ENCODE data around the gene PITPNM1.

Gene PITPNM1

DNA sequence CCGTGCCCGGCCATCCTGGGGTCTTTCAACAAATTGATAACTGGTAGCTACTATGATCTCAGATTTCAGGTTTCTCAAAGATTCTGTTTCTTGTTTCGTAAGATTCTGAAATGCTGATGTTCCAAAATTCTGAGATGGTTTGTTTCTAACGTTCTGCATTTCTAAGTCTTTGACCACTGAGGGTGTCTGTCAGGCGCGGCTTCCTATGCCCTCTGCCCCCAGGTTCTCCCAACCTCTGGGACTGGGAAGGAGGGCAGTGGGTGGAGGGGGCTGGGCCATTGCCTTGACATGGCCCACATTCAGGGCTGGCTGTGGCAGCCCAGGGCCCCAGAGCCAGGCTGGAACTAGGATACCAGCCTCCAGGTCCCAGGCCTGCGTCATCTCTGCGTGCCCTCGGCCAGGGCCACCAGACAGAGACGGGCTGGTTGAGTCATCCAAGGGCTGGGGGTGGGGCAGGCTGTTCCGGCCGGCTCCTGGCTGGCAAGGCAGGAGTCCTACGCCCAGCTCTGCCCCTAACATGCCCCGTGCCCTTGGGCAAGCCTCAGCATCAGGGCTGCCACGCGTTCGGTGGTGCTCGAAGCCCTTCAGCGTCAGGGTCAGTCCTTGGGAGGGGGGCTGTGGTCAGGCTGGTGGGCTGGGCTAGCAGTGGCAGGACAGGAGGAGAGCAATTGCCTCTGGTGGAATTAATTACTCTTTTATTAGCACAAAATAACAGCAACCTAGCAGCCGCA lies 41.3 kb downstream of the PITPNM1 start:
- DNase-seq, result no peak

DNA sequence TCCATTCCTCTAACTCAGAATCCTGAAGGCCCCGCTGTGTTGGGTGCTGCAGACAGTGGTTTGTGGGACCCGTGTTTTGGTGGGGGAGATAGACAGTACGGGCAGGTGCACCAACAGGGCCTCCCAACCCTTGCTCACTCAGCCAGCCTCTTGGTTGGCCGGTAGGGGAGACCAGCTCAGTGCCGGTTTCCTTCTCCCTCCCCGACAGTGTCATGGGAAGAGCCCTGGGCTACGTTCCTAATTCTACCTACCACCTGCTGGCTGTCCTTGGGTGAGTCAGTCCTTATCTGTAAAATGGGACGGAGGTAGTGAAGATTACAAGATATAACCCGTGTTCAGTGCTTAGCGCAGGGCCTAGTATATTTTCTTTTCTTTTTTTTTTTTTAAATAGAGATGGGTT lies 42.0 kb downstream of the PITPNM1 start:
- DNase-seq, result no peak

DNA sequence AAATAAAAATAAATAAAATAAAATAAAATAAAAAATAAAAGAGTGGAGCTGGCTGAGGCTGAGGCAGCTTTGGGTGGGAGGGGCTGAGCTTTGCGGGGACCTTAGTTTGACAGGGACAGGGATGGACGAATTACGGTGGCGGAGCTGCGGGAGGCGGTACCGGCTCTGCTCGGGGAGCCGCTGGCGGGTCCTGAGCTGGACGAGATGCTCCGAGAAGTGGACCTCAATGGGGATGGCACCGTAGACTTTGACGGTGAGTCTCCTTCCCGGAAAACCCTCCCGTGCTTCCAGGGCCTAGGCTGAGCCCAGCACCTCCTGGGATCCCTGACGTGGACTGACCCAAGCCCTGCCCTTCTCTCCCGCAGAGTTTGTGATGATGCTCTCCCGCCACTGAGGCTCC lies 46.9 kb downstream of the PITPNM1 start:
- DNase-seq, result no peak

DNA sequence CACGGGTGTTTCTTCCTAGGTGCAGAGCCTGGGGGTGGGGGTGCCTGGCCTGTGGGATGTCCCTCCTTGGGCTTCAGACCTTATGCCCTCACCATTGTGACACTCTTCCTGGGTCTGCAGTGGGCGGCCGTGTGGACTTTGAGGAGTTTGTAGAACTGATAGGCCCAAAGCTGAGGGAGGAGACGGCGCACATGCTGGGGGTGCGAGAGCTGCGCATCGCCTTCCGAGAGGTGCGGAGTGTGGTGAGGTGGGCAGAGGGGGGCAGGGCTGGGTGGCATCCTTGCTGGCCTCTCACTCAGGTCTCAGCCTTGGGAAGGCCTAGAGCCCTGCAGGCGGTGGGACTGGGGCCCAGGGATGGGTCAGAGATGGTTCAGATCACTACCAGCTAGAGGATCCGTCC lies 47.7 kb downstream of the PITPNM1 start:
- no peak for DNase-seq

DNA sequence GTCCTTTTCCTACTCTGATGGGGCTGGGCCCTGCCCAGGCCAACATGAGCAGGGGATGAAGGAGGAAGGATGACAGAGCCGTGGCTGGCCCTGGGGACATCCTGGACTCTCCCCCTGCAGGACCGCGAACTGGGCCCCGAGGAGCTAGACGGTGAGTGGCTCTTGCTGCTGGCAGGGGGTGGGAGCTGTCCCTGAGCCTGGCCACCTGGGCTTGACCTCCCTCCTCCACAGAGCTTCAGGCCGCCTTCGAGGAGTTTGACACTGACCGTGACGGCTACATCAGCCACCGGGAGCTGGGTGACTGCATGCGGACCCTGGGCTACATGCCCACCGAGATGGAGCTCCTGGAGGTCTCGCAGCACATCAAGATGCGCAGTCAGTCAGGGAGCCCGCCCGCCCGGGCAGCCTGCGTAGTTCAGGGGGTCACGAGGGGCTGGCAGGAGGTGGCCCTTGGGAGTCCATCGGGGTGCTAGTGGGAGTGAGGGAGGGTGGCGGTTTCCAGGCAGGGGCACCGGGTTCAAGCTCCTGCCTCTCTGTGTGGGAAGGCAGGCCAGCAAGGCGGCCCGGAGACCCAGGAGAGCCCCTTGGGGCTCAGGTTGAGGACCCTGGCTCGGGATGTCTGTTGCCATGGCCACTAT lies 49.0 kb downstream of the PITPNM1 start:
- DNase-seq, result no peak

DNA sequence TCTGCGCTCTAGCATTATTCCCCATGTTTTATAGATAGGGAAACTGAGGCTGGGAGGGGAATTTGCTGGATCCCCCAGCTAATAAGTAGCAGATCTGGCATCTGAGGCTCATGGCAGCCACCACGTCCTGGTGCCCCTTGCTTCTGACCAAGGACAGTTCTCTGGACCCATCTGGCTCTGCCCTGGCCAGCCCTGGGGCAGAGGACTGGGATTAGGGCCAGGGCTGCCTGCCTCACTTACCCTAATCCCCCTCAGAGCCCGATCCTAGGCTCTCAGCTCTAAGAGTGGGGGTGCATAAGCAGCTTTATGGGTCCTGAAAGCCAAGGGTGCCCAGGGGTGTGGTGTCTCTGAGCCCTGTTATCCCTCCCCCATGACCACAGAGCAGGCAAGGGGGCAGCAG lies 50.1 kb downstream of the PITPNM1 start, which contains the start of gene CABP4:
CABP4 (plus strand) TSS at position 301 of the 400 bp plus-strand sequence; CDS start at position 371, 70 bp downstream.
- no peak for DNase-seq

DNA sequence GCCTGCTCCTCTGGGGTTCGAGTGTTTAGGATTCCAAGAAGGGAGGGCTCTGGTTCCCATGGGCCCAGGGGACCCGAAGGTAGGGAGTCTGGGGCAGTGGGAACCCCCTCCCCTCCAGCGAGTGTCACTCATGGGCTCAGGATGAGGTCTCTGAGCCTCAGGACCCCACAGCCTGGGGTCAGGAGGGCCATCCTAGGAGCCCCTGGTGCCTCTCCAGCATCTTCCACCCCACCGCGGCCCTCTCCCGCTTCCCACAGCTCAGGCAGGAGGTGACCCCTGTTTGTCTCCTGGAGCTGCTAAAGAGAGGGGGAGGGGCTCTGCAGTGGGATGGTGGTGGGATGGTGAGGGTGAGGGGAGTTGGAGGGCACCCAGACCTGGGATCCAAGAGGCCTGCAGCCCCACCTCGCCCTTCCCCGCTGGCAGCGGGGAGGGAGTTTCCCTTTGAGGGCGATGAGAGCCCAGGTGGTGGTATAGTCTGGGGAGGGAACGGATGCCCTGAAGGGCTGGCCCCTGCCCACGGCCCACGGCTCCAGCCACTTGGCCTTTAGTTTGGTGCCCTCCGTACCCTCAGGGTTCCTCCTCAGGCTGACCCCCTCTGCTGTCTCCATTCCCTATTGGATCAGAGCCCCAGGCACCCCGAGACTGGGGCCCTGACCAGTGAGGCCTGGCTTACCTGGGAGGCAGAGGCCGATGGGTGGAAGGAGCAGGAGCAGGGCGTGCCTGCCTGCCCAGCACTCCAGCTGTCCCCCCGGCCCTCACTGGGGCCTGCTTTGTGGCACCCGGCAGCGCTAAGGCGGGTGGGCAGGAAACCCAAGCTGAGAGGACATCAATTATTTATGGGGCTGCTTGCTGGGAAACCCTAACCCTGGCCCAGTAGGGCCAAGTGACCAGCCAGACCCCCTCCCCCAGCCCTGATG lies 51.1 kb downstream of the PITPNM1 start:
- no peak for DNase-seq

DNA sequence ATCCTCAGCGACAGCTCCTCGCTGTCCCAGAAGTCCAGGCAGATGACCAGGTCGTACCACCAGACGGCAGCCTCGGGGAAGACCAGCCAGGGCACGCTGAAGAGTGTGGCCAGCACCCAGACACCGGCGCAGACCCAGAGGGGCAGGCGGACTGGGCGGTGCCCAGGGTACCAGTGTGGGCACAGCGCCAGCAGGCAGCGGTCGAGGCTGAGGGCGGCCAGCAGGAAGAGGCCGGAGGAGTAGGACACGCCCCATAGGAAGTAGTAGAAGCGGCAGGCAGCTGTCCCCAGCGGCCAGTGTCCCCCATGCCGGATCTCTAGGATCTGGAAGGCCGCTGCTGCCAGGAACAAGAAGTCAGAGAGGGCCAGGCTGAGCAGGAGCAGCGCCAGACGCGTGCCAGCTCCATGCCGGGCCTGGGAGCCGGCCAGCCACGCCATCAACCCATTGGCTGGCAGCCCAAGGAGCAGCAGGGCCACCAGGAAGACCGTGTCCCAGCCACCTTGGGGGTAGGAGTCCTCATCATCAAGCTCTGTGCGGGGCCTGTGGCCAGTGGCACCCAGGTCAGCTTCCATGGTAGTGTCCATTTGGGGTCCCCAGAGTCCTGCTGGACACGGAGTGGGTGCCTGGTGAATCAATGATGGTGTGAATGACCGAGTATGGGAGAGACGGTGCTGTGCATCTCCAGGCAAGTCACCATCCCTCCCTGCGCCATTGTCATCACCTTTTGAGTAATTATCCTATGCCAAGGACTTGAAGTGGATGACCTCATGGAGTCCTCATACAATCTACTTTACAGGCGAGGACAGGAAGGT lies 52.8 kb downstream of the PITPNM1 start, which contains the start of gene GPR152:
GPR152 (minus strand) TSS at position 589 of the 812 bp plus-strand sequence; CDS start at position 584, 5 bp downstream.
- no peak for DNase-seq

DNA sequence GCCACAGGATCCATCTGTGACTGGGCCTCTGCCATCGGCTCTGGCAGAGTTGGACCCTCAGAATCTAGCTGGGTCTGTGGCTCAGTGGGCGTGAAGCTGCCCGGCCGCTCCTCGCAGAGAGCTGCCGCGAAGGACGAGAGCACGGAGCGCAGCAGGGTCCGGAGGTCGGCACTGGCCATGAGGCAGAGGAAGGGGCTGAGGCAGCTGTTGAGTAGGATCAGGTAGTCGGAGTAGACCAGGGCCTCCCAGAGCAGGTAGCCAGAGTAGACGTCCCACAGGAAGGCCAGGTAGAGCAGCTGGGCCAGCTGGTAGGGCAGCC lies 53.5 kb downstream of the PITPNM1 start:
- DNase-seq, result no peak

DNA sequence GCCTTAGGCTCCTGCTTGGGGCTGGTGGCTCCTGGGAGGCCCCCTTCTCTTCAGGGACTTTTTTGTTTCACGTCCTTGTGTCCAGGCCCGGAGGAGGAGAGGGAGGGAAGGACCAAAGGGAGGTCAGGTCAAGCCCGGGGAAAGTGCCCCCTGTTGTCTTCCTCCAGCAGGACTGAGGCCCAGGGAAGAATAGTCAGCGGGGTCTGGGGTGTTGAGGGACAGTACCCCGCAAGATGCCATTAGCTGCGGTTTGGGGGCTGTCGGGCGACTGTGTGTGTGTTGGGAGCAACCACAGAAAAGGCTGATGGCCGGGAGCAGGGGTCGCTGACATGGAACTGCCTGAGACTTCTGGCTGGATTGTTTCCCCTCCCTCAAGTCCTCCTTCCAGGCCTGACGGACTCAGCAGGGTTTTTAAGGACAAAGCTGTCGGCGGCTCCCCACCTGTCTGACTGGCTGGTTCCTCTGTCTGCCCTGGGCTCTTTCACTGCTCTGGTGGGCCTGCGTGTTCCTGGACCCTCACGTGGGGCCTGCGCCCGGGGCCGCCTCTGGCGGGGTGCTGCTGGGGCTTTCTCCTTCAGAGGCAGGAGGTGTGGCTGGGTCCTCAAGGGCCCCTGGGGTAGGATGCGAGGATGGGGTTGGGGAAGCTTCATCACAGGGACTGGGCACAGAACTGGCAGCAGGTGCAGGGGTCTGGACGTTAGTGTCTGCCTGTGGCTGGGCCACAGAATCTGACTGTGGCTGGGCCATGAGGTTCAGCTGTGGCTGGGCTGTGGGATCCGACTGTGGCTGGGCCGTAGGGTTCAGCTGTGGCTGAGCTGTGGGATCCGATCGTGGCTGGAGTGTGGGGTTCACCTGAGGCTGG lies 54.1 kb downstream of the PITPNM1 start:
- no peak for DNase-seq

DNA sequence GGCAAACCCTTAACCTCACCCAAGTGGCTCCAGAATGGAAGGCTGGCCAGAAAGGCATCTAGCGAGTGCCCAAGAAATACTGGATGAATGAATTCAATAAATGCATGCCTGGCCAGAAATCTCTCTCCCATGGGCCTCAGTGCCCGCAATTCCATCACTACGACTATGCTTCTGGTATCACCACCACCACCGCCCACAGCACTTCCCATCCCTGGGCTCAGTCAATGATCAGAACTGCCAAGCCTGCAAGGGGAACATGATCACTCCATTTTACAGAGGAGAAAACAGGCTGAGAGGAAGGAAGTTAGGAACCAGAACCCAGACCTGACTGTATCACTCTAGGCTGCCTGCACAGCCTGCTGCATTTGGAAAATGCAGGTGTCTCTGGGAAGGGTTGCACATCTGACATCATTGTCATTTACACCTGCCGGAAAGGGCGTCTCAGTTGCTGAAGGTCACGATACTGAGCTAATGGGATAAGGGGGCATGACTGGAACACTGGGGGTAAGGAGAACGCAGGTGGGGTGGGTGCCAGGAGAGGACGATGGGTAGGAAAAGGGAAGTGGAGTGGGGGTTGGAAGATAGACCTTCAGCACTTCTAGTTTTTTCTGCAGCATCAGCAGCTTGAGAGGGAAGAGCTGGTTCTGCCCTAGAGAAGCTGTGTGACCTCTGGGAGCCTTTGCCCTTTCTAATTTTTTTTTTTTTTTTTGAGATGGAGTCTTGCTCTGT lies 55.9 kb downstream of the PITPNM1 start:
- no peak for DNase-seq

DNA sequence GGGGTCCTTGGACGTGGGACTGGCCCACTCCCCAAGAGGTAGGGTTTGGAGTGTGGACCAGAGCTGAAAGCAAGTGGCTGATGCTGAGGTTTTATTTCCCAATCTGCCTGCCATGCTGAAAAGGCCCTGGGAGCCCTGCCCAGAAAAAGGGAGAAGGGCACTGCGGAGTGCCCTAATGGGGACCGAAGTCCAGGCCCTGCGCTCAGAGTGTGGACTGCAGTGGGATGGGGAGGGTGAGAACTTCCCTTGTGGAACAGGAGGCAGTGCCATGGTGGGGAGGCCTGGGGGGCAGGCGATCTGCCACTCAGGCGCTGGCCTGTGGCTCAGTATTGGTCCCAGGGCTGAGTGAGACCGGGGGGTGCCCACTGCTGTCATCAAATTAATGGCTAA lies 56.9 kb downstream of the PITPNM1 start:
- no peak for DNase-seq

DNA sequence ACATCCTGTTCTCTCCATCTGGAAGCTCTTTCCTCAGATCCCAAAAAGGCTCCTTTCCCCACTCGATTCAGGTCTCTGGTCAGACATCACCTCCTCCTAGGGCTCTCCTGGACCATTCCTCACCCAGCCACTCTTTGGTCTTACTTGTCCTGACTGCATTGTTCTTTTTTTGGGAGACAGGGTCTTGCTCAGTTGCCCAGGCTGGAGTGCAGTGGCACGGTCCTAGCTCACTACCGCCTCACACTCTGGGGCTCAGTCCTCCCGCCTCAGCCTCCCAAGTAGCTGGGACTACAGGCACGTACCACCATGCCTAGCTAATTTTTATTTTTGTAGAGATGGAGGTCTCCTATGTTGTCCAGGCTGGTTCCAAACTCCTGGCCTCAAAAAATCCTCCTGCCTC lies 59.6 kb downstream of the PITPNM1 start:
- no peak for DNase-seq

DNA sequence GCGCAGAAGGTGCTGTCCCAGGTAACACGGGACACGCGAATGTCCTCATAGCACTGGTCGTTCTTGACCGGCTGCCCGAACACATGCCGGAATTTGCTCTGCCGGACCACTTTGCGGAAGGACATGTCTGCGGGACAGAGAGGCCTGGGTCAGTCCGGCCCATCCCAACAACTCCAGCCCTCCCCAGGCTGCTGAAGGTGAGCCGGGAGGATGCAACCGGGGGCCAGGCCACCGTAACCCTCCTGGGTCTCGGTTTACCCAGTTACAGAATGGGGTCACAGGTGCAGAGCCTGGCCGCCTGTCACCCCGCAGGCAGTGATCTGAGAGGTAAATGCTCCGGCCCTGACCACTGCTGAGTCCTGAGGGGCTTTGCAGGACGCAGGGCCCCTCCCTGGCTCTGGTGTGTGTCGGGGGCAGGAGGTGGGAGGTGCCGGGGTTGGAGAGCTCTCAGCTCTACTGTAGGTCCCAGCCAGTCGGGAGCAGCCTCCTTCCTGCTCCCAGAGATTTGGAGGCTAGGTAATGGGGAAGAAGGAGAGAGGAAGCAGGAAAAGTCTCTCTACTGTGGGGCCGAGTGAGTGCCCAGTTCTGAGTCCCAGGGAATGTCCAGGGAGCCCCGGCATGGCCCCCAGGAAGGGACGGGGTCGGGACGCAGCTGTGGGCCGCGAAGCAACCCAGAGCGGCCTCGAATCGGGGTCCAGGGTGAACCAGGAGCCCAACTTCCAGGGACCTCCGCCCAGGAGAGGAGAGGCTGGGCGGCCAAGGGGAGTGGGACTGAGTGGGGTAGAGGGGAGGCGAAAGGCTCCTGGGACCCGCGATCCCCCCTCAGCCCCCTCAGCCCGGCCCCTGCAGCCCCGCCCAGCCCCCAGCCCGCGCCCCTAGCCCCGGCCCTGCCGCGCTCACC lies 62.4 kb downstream of the PITPNM1 start:
- no peak for DNase-seq
